HCT116 (cell line): Measurements from ENCODE around the gene TRIM37. TPM values are rescaled to one million over a fixed set of nuclear protein-coding genes. Genes with fewer than 3 reads are reported as not detected.

Experiments
- ATAC-seq: fragments of 200-7000 bp; cut with Tn5 transposase; 2 replicates; pipeline ENCODE4 v1.9.1; 2020; ENCODE audit warnings: mild to moderate bottlenecking, moderate library complexity
- BruUV-seq: library from RNA; stranded (reverse); fragments of 400-500 nt; replicated peaks from 2 replicates; lab custom pipeline; 2021; lab: Mats Ljungman, UMichigan
- CTCF ChIA-PET: fragments of 300-600 bp; sonication (Branson Sonifier 250); formaldehyde crosslinking; loops from one replicate; lab custom pipeline; 2021; ENCODE audit warnings: antibody characterized with exemption; lab: Charles Lee
- POLR2A ChIA-PET: fragments of 300-600, 350-600 bp; sonication (Branson Sonifier 250); formaldehyde crosslinking; loops from one replicate; lab custom pipeline; 2021; ENCODE audit warnings: antibody characterized with exemption; lab: Charles Lee
- RAD21 ChIA-PET, 2 experiments: fragments of 300-600 bp; sonication (Branson Sonifier 250); formaldehyde crosslinking; loops; one replicate each; lab custom pipeline; 2023; ENCODE audit warnings: low total read pairs in 2 of 2; ENCODE audit not compliant: uncharacterized antibody in 2 of 2, unreplicated experiment in 2 of 2, low non-redundant PET in 1 of 2; lab: Charles Lee
- DNase-seq: peaks from one replicate; pipeline ENCODE4 v3.0.0-alpha.2; 2010; ENCODE audit warnings: low read depth, low spot score
- H2AFZ ChIP-seq: fragments of 200-600 bp; shearing (Covaris generic), sonication (generic); 2 replicates; pipeline ENCODE4 v1.6.1; 2017; ENCODE audit warnings: low read depth, mixed run types, mixed read lengths, antibody characterized with exemption, low read length; ENCODE audit not compliant: poor library complexity, severe bottlenecking
- H3K27ac ChIP-seq: 2 replicates; pipeline ENCODE4 v1.5.1; 2012; ENCODE audit warnings: low read depth, low read length
- H3K27me3 ChIP-seq: fragments of 200-600 bp; sonication (generic); 2 replicates; pipeline ENCODE4 v1.6.1; 2016; ENCODE audit warnings: mixed run types, low read length, mixed read lengths; ENCODE audit not compliant: insufficient read depth
- H3K36me3 ChIP-seq, 2 experiments: fragments of 200-500 bp in 1 of 2; fragments of 200-600 bp in 1 of 2; sonication (Bioruptor generic) in 1 of 2; sonication (generic) in 1 of 2; 2 replicates each; pipeline versions ENCODE4 v1.5.1 to v1.6.1; 2014 to 2016; ENCODE audit warnings: low read length in 2 of 2, inconsistent platforms in 1 of 2, mixed read lengths in 1 of 2, mixed run types in 1 of 2; ENCODE audit not compliant: insufficient read depth in 2 of 2, control insufficient read depth in 1 of 2
- H3K4me1 ChIP-seq, 2 experiments: fragments of 200-600 bp in 1 of 2; sonication (generic) in 1 of 2; 2 replicates each; pipeline versions ENCODE4 v1.5.1 to v1.6.1; 2012 to 2017; ENCODE audit warnings: low read length in 2 of 2, inconsistent platforms in 1 of 2, mild to moderate bottlenecking in 1 of 2, mixed read lengths in 1 of 2, mixed run types in 1 of 2, moderate library complexity in 1 of 2; ENCODE audit not compliant: insufficient read depth in 2 of 2, control insufficient read depth in 1 of 2
- H3K4me2 ChIP-seq: fragments of 200-600 bp; sonication (generic); 2 replicates; pipeline ENCODE4 v1.6.1; 2017; ENCODE audit warnings: mixed run types, low read length, mixed read lengths
- H3K4me3 ChIP-seq, 2 experiments: fragments of 200-600 bp in 1 of 2; sonication (generic) in 1 of 2; replicated peaks in 1 of 2; 2 replicates each; pipeline ENCODE4 v1.5.1; 2011 to 2016; ENCODE audit warnings: low read length in 2 of 2, control low read depth in 1 of 2, low read depth in 1 of 2, mild to moderate bottlenecking in 1 of 2, mixed read lengths in 1 of 2, mixed run types in 1 of 2
- H3K79me2 ChIP-seq: fragments of 200-600 bp; sonication (generic); 2 replicates; pipeline ENCODE4 v1.6.1; 2017; ENCODE audit warnings: mild to moderate bottlenecking, mixed run types, low read length, moderate library complexity, mixed read lengths; ENCODE audit not compliant: insufficient read depth
- H3K9ac ChIP-seq: fragments of 200-600 bp; sonication (generic); 2 replicates; pipeline ENCODE4 v1.6.1; 2016; ENCODE audit warnings: low read length, mixed read lengths
- H3K9me2 ChIP-seq: fragments of 200-600 bp; sonication (generic), shearing (Covaris generic); 2 replicates; pipeline ENCODE4 v1.6.1; 2017; ENCODE audit warnings: mixed run types, mild to moderate bottlenecking, moderate library complexity; ENCODE audit not compliant: insufficient read depth
- H3K9me3 ChIP-seq, 2 experiments: fragments of 200-500 bp in 1 of 2; fragments of 200-600 bp in 1 of 2; sonication (Bioruptor generic) in 1 of 2; sonication (generic) in 1 of 2; 2 replicates each; pipeline ENCODE4 v1.6.1; 2014 to 2017; ENCODE audit warnings: low read length in 2 of 2, mixed read lengths in 2 of 2, inconsistent platforms in 1 of 2, low read depth in 1 of 2, mild to moderate bottlenecking in 1 of 2, mixed run types in 1 of 2, moderate library complexity in 1 of 2; ENCODE audit not compliant: control insufficient read depth in 1 of 2, insufficient read depth in 1 of 2
- H4K20me1 ChIP-seq: fragments of 200-600 bp; sonication (generic), shearing (Covaris generic); 2 replicates; pipeline ENCODE4 v1.6.1; 2017; ENCODE audit warnings: mixed run types, mild to moderate bottlenecking, moderate library complexity; ENCODE audit not compliant: insufficient read depth
- CBX3 ChIP-seq: IDR thresholded peaks from 2 replicates; pipeline ENCODE4 v1.6.1; 2012; ENCODE audit warnings: low read depth
- CEBPB ChIP-seq: IDR thresholded peaks from 2 replicates; pipeline ENCODE4 v1.6.1; 2012; ENCODE audit warnings: low read depth
- ELF1 ChIP-seq: IDR thresholded peaks from 2 replicates; pipeline ENCODE4 v1.6.1; 2012; ENCODE audit warnings: low read depth, borderline replicate concordance
- FOSL1 ChIP-seq: IDR thresholded peaks from 2 replicates; pipeline ENCODE4 v1.6.1; 2012; ENCODE audit warnings: low read depth
- JUND ChIP-seq: IDR thresholded peaks from 2 replicates; pipeline ENCODE4 v1.6.1; 2012
- POLR2AphosphoS5 ChIP-seq: IDR thresholded peaks from 2 replicates; pipeline ENCODE4 v1.6.1; 2011; ENCODE audit warnings: mild to moderate bottlenecking, low read depth, low read length, moderate library complexity
- RAD21 ChIP-seq: IDR thresholded peaks from 2 replicates; pipeline ENCODE4 v1.6.1; 2012; ENCODE audit warnings: low read depth, mild to moderate bottlenecking
- SRF ChIP-seq: IDR thresholded peaks from 2 replicates; pipeline ENCODE4 v1.6.1; 2012; ENCODE audit warnings: low read depth
- TCF7L2 ChIP-seq: IDR thresholded peaks from 2 replicates; pipeline ENCODE4 v1.7.0; 2011; ENCODE audit warnings: borderline replicate concordance, inconsistent platforms; ENCODE audit not compliant: insufficient read depth, insufficient read length; ENCODE audit errors: extremely low read depth
- YY1 ChIP-seq: IDR thresholded peaks from 2 replicates; pipeline ENCODE4 v1.6.1; 2011; ENCODE audit warnings: low read length, low read depth, moderate library complexity, mild to moderate bottlenecking; ENCODE audit not compliant: insufficient replicate concordance; ENCODE audit errors: extremely low read depth
- ZFX ChIP-seq: fragments of 450-650 bp; IDR thresholded peaks from 2 replicates; pipeline ENCODE4 v1.6.1; 2017
- ZNF274 ChIP-seq: fragments of 200-500 bp; sonication (Bioruptor generic); IDR thresholded peaks from 2 replicates; pipeline ENCODE4 v1.6.1; 2014; ENCODE audit warnings: mild to moderate bottlenecking, low read depth, low read length, inconsistent platforms
- intact Hi-C: fragments of 100-400 bp; cut with micrococcal nuclease; formaldehyde crosslinking; loops from 2 replicates; pipeline ENCODE4 v1.10.0; 2022
- total RNA-seq: library from RNA; stranded (reverse); gene quantifications from one replicate; pipeline ENCODE4 v1.2.1, GENCODE V29; 2021; ENCODE audit not compliant: unreplicated experiment
- TF ChIP-seq, protein P1 (sequence below): IDR thresholded peaks from 2 replicates; pipeline ENCODE4 v1.6.1; 2012

The TRIM37 gene
- total RNA-seq, 1 experiment from 2014 or later: 55.7 TPM

DNA sequence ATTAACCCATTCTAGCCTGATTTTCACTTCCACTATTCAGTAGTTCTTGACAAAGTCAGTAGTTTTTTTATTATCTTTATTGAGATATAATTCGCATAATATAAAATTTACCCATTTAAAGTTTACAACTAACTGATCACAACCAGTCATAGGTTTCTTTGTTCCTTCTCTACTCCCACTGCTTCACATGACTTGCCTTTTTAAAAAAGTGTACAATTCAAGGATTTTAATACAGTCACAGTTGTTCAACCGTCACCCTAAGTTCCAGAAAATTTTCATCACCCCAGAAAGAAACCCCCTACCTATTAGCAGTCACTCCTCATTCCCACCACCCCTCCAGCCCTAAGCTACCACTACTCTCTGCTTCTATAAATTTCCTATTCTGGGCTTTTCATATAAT lies 162.5 kb downstream of the TRIM37 start:
- Histone ChIP-seq H3K4me3 (no peak overlapping the region), H3K9me2 (no peaks in the 10 kb centered on the region), H3K9ac (no peak overlapping the region), H3K4me2 (no peak overlapping the region), H3K36me3 (no peaks in the 10 kb centered on the region), H3K27ac (no peak overlapping the region), H3K9me3 (peaks cover 0 to under 1% of the 10 kb centered on the region in 2 experiments; a peak in 1 of 4 replicates), H3K4me1 (no peaks in the 10 kb centered on the region)
- ATAC-seq (no peak), DNase-seq (no peak)
- CTCF ChIA-PET: no interaction called here
- BruUV-seq: no TSS peak
- intact Hi-C loops: no loop called here
- POLR2A ChIA-PET: no interaction called here
- no peak for TF ChIP-seq JUND
- TF ChIP-seq CBX3: no peak
- TF ChIP-seq SRF: no peak
- TF ChIP-seq, all 23 proteins: peak for 0
- Histone ChIP-seq H3K79me2 (no peaks in the 10 kb centered on the region), H2AFZ (no peak overlapping the region), H4K20me1 (no peaks in the 10 kb centered on the region), H3K27me3 (no peaks in the 10 kb centered on the region)
- RAD21 ChIA-PET: no interaction called here

DNA sequence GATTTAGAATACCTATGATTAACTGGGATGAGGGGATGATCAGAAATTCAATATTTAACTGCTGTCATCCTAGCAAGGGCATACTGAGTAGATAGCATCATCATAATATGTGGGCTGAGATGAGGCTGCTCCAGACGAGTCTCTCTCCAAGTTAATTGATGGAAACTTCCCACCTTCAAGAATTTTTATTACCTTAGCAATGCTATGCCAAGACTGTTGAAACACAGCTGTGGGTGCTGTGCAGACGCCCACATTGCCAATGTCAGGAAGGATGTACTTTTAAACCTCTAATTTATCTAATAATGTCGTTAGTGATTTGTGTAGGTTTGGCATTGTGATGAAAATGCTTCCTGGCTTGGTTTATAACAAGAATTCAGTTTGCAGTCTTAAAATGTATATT lies 170.4 kb downstream of the TRIM37 start:
- ATAC-seq (no peak), DNase-seq (no peak)
- Histone ChIP-seq H3K79me2 (no peaks in the 10 kb centered on the region), H3K36me3 (no peaks in the 10 kb centered on the region), H3K27me3 (no peaks in the 10 kb centered on the region), H3K4me2 (no peak overlapping the region), H3K27ac (no peak overlapping the region), H4K20me1 (no peaks in the 10 kb centered on the region), H3K9me3 (no peaks in the 10 kb centered on the region), H3K4me1 (no peaks in the 10 kb centered on the region), H2AFZ (no peak overlapping the region), H3K9me2 (0 out of 2 replicates have a peak, but pooled peaks cover 4% of the 10 kb centered on the region), H3K9ac (no peak overlapping the region), H3K4me3 (no peak overlapping the region)
- intact Hi-C loops: no loop called here
- ChIA-PET RAD21 (no interaction called here), POLR2A (no interaction called here), CTCF (interaction anchor here (1.2 kb wide), 1 partner anchor 225 kb away, joined by 3 read pairs; no protein-coding TSS in a partner anchor)
- TF ChIP-seq CEBPB: no peak
- TF ChIP-seq, protein P1, sequence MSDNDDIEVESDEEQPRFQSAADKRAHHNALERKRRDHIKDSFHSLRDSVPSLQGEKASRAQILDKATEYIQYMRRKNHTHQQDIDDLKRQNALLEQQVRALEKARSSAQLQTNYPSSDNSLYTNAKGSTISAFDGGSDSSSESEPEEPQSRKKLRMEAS: no peak
- no peak for TF ChIP-seq YY1
- TF ChIP-seq ZNF274: no peak
- TF ChIP-seq ELF1: no peak
- no peak for TF ChIP-seq JUND
- no peak for TF ChIP-seq TCF7L2
- no peak for TF ChIP-seq ZFX
- TF ChIP-seq FOSL1: no peak
- TF ChIP-seq POLR2AphosphoS5: no peak
- TF ChIP-seq RAD21: no peak
- TF ChIP-seq SRF: no peak
- no TSS peak for BruUV-seq
